Neural crest cell (in vitro differentiated cells): ENCODE data around the gene CLDN4. TPM values are rescaled to one million over a fixed set of nuclear protein-coding genes. Genes with fewer than 3 reads are reported as not detected.

Experiments used
- DNase-seq: peaks from one replicate; pipeline ENCODE4 v3.0.0; 2021; ENCODE audit warnings: low read depth, mixed read lengths, low spot score
- H3K27ac Mint-ChIP-seq: one replicate; pipeline ENCODE4 v1.8.0; 2021; ENCODE audit warnings: mild to moderate bottlenecking, mixed read lengths; ENCODE audit not compliant: unreplicated experiment
- H3K27me3 Mint-ChIP-seq: 2 replicates; pipeline ENCODE4 v1.8.0; 2021; ENCODE audit warnings: low read depth, mild to moderate bottlenecking, mixed read lengths
- H3K36me3 Mint-ChIP-seq: 2 replicates; pipeline ENCODE4 v1.8.0; 2021; ENCODE audit warnings: low read depth, mild to moderate bottlenecking, mixed read lengths
- H3K4me1 Mint-ChIP-seq: 2 replicates; pipeline ENCODE4 v1.8.0; 2021; ENCODE audit warnings: mixed read lengths
- H3K4me3 Mint-ChIP-seq: one replicate; pipeline ENCODE4 v1.8.0; 2021; ENCODE audit warnings: mild to moderate bottlenecking, mixed read lengths
- H3K9me3 Mint-ChIP-seq: 2 replicates; pipeline ENCODE4 v1.8.0; 2021; ENCODE audit warnings: mixed read lengths
- CTCF ChIP-seq: fragments of 200-600 bp; sonication (generic); conservative IDR thresholded peaks from 2 replicates; pipeline ENCODE4 v1.5.0; 2021; ENCODE audit warnings: antibody characterized with exemption, mild to moderate bottlenecking
- total RNA-seq: library from RNA; stranded (reverse); gene quantifications from 2 replicates; pipeline ENCODE4 v1.2.1, GENCODE V29; 2021

CLDN4 gene
- total RNA-seq, 1 donor from 2014 or later, result 0.47 TPM

DNA sequence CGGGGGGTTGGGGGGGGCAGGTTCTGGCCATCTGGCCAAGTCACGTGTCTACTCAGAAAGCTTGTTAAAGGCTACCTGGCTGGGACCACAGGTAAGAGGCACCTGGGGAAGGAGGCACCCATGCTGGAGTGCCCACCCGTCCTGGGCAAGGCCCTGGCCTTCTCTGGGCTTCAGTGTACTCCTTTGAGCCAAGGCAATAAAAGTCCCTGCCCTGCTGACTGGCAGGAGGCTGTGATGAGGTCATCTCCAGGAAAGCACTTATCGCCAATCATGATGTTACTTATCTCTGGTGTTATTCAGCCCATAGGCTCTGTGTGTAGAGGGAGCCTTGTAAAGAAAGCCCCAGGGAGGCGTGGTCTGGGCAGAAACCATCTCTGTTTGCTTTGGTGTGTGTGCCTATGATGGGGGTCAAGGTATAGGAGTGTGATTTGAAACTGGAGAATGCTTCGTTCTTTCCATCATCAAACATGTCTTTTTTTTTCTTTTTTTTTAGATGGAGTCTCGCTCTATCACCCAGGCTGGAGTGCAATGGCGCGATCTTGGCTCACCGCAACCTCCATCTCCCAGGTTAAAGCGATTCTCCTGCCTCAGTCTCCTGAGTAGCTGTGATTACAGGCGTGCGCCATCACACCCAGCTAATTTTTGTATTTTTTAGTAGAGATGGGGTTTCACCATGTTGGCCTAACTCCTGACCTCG lies 2.5 kb upstream of the CLDN4 start:
- Mint-ChIP-seq H3K36me3 (no peaks in the 10 kb centered on the region), H3K27ac (no peak overlapping the region), H3K4me1 (peaks cover 33% of the 10 kb centered on the region), H3K4me3 (no peak overlapping the region), H3K9me3 (no peaks in the 10 kb centered on the region), H3K27me3 (peaks cover 6% of the 10 kb centered on the region)
- no peak for DNase-seq
- no peak for TF ChIP-seq CTCF

GRCh38 chr7:73828972-73829371 lies 1.8 kb upstream of the CLDN4 start:
- Mint-ChIP-seq H3K9me3 (no peaks in the 10 kb centered on the region), H3K36me3 (no peaks in the 10 kb centered on the region), H3K27ac (no peak overlapping the region), H3K4me3 (no peak overlapping the region), H3K27me3 (peaks cover 6% of the 10 kb centered on the region), H3K4me1 (peaks cover 33% of the 10 kb centered on the region)
- no peak for DNase-seq
- TF ChIP-seq CTCF, result no peak

- no peak for TF ChIP-seq CTCF
- Mint-ChIP-seq H3K4me3 (no peak overlapping the region), H3K9me3 (no peaks in the 10 kb centered on the region), H3K36me3 (no peaks in the 10 kb centered on the region), H3K27ac (no peak overlapping the region), H3K27me3 (peaks cover 6% of the 10 kb centered on the region), H3K4me1 (peaks cover 33% of the 10 kb centered on the region)
- no peak for DNase-seq
These were observed 1.3 kb upstream of the CLDN4 start for GRCh38 chr7:73829505-73829904.

- no peak for TF ChIP-seq CTCF
- no peak for DNase-seq
- Mint-ChIP-seq H3K9me3 (no peaks in the 10 kb centered on the region), H3K4me1 (peaks cover 33% of the 10 kb centered on the region), H3K27ac (no peak overlapping the region), H3K27me3 (peaks cover 6% of the 10 kb centered on the region), H3K4me3 (no peak overlapping the region), H3K36me3 (no peaks in the 10 kb centered on the region)
These were observed 695 bp upstream of the CLDN4 start for GRCh38 chr7:73829921-73830680.

DNA sequence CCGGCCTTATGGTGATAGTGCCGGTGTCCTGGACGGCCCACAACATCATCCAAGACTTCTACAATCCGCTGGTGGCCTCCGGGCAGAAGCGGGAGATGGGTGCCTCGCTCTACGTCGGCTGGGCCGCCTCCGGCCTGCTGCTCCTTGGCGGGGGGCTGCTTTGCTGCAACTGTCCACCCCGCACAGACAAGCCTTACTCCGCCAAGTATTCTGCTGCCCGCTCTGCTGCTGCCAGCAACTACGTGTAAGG lies 713 bp downstream of the CLDN4 start:
- Mint-ChIP-seq H3K4me1 (peaks cover 33% of the 10 kb centered on the region), H3K4me3 (no peak overlapping the region), H3K9me3 (no peaks in the 10 kb centered on the region), H3K27me3 (peaks cover 6% of the 10 kb centered on the region), H3K36me3 (no peaks in the 10 kb centered on the region), H3K27ac (no peak overlapping the region)
- no peak for TF ChIP-seq CTCF
- no peak for DNase-seq
